AG04450 (cell line): Measurements from ENCODE around the gene FADS2. TPM values are rescaled to one million over a fixed set of nuclear protein-coding genes. Genes with fewer than 3 reads are reported as not detected.

Source experiments
- CTCF ChIA-PET: fragments of 300-600, 350-600 bp; formaldehyde crosslinking; extraction: SDS; loops from one replicate; lab custom pipeline; 2022; ENCODE audit warnings: antibody characterized with exemption, inconsistent platforms; lab: Charles Lee
- POLR2A ChIA-PET: fragments of 350-600 bp; formaldehyde crosslinking; extraction: SDS; loops from one replicate; lab custom pipeline; 2021; ENCODE audit warnings: antibody characterized with exemption, inconsistent platforms; lab: Yijun Ruan, JAX
- DNase-seq: peaks from one replicate; pipeline ENCODE4 v3.0.0-alpha.2; 2011; ENCODE audit warnings: low read depth, low spot score
- H3K27ac ChIP-seq: one replicate; pipeline ENCODE4 v1.5.1; 2012; ENCODE audit warnings: low read depth, low read length, control low read depth
- H3K27me3 ChIP-seq: one replicate; pipeline ENCODE4 v1.6.0; 2012; ENCODE audit warnings: low read length; ENCODE audit not compliant: control insufficient read depth, insufficient read depth
- H3K4me3 ChIP-seq: 2 replicates; pipeline ENCODE4 v1.5.1; 2011; ENCODE audit warnings: mild to moderate bottlenecking, low read depth, low read length, control low read depth
- H3K9me3 ChIP-seq: 2 replicates; pipeline ENCODE4 v1.5.1; 2012; ENCODE audit warnings: low read length; ENCODE audit not compliant: control insufficient read depth, insufficient read depth
- polyA plus RNA-seq: library from polyadenylated mRNA; depleted of rRNA; stranded (reverse); fragments of >200 nt; gene quantifications from 2 replicates; pipeline ENCODE4 v1.2.3, GENCODE V29; 2011
- TF ChIP-seq, protein P1 (sequence below): IDR thresholded peaks from 2 replicates; pipeline ENCODE4 v1.5.1; 2011; ENCODE audit warnings: low read depth, low read length, control low read depth, inconsistent platforms

Gene FADS2
- polyA plus RNA-seq, 1 experiment, result 183 TPM

DNA sequence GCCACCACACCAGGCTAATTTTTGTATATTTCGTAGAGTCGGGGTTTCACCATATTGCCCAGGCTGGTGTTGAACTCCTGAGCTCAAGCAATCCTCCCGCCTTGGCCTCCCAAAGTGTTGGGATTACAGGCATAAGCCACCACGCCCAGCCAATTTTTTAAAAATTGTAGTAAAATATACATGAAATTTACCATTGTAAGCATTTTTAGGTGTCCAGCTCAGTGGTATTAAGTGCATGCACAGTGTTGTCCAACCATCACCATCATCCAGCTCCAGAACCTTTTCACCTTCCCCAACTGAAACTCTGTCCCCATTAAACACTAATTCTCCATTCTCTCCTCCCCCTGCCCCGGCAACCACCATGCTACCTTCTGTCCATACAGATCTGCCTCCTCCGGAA lies 54.8 kb downstream of the FADS2 start:
- ChIA-PET CTCF (interaction anchor here (2.2 to 2.8 kb wide), 2 partner anchors 65 to 225 kb away, joined by 7 to 11 read pairs; no protein-coding TSS in a partner anchor), POLR2A (no interaction called here)
- no peaks in the 10 kb centered on the region for H3K27me3 ChIP-seq
- no peak overlapping the region for H3K4me3 ChIP-seq
- no peak overlapping the region for H3K27ac ChIP-seq
- H3K9me3 ChIP-seq, result peaks cover 5% of the 10 kb centered on the region
- TF ChIP-seq, protein P1, sequence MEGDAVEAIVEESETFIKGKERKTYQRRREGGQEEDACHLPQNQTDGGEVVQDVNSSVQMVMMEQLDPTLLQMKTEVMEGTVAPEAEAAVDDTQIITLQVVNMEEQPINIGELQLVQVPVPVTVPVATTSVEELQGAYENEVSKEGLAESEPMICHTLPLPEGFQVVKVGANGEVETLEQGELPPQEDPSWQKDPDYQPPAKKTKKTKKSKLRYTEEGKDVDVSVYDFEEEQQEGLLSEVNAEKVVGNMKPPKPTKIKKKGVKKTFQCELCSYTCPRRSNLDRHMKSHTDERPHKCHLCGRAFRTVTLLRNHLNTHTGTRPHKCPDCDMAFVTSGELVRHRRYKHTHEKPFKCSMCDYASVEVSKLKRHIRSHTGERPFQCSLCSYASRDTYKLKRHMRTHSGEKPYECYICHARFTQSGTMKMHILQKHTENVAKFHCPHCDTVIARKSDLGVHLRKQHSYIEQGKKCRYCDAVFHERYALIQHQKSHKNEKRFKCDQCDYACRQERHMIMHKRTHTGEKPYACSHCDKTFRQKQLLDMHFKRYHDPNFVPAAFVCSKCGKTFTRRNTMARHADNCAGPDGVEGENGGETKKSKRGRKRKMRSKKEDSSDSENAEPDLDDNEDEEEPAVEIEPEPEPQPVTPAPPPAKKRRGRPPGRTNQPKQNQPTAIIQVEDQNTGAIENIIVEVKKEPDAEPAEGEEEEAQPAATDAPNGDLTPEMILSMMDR, result no peak
- DNase-seq, result no peak

DNA sequence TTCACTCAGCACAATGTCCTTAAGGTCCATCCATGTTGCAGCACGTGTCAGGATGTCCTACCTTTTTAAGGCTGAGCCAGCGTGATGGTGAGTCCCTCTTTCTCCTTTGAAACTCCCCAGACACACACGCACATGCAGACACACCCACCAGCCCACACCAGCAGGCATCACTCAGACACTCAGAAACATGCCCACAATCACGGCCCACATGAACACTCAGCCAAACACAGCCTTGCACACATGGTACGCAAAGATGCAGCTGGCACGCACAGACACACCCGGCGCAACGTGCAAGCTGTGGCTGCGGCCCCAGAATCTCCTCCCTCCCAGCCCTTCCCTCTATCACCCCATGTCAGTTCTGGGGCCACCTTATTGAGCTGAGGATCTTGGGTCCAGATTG lies 55.2 kb downstream of the FADS2 start:
- Histone ChIP-seq H3K27me3 (no peaks in the 10 kb centered on the region), H3K4me3 (no peak overlapping the region), H3K9me3 (peaks cover 5% of the 10 kb centered on the region), H3K27ac (no peak overlapping the region)
- TF ChIP-seq, protein P1, result no peak
- CTCF ChIA-PET, result interaction anchor here (1.4 to 2.8 kb wide), 3 partner anchors 15 to 225 kb away, joined by 6 to 18 read pairs (median 7); no protein-coding TSS in a partner anchor
- POLR2A ChIA-PET, result no interaction called here
- DNase-seq, result no peak

DNA sequence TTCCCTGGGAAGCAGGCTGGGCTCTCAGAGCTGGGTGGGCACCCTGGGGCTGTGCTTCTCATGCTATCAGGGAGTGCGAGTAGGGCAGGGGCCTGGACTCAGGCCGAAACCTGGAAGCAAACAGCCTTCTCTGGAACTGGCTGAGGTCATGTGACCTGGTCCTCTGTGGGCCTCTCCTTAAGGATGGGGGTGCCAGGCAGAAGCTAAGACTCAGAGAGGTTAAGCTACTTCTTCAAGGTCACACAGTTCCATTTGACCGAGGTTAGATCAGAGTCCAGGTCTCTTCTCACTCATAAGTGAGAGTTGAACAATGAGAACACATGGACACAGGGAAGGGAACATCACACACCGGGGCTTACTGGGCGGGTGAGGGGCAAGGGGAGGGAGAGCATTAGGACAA lies 55.8 kb downstream of the FADS2 start:
- CTCF ChIA-PET, result interaction anchor here (0.9 to 2.2 kb wide), 4 partner anchors 13 to 225 kb away, joined by 4 to 18 read pairs (median 5); no protein-coding TSS in a partner anchor
- TF ChIP-seq, protein P1, result no peak
- peaks cover 5% of the 10 kb centered on the region for H3K9me3 ChIP-seq
- POLR2A ChIA-PET, result interaction anchor here (0.6 kb wide), 1 partner anchor 66 kb away, joined by 7 read pairs; no protein-coding TSS in a partner anchor
- H3K27ac ChIP-seq, result no peak overlapping the region
- H3K27me3 ChIP-seq, result no peaks in the 10 kb centered on the region
- H3K4me3 ChIP-seq, result no peak overlapping the region
- DNase-seq, result no peak

DNA sequence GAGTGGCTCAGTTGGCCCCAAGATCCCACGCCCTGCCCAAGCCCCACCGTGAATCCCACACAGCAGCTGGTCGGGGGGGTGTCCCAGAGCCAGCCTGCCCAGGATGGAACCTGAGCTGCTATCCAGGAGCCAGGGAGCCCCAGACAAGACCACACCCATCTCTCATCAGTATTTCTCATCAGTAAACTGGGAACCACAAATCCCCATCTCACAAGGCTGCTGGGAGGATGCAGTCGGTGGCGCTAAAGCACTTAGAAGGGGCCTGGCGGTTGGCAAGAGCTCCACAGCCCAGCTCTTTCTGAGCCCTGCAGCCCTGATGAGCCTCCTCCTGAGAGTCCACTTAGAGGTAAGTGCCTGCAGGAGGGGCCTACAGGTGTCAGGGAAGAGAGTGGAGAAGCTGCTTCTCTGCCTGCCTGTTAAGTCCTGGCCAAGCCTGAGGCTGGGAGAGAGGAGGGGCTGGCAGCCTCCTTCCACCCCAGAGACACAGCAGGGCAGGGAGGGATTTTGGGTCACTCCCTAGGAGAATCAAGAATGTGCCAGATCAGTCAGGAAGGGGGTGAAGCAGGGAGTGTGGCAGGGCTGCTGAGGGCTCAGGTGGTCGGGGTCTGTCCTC lies 57.2 kb downstream of the FADS2 start:
- CTCF ChIA-PET, result interaction anchor here (0.9 to 2.2 kb wide), 4 partner anchors 13 to 197 kb away, joined by 3 to 18 read pairs (median 6); no protein-coding TSS in a partner anchor
- no peak overlapping the region for H3K4me3 ChIP-seq
- TF ChIP-seq, protein P1, result no peak
- no peaks in the 10 kb centered on the region for H3K27me3 ChIP-seq
- no peak for DNase-seq
- H3K9me3 ChIP-seq, result peaks cover 5% of the 10 kb centered on the region
- H3K27ac ChIP-seq, result no peak overlapping the region
- POLR2A ChIA-PET, result no interaction called here
